Fibroblast of lung (primary cell): ENCODE data around the gene ITGBL1.

ENCODE experiments used
- CTCF ChIP-seq, 2 donors: IDR thresholded peaks in 1 of 2; conservative IDR thresholded peaks in 1 of 2; 1 replicate in 1 of 2; 2 replicates in 1 of 2; pipeline ENCODE4 v1.5.1; 2011 to 2012; ENCODE audit warnings: low read length in 2 of 2, control low read depth in 1 of 2, inconsistent platforms in 1 of 2, low read depth in 1 of 2, mild to moderate bottlenecking in 1 of 2
- EZH2 ChIP-seq: IDR thresholded peaks from 2 replicates; pipeline ENCODE4 v1.5.1; 2012; ENCODE audit warnings: low read length, control low read depth, mild to moderate bottlenecking; ENCODE audit errors: missing control alignments

- TF ChIP-seq CTCF (conservative IDR thresholded peaks at IDR 0.05 in 1 of 2, IDR thresholded peaks at IDR 0.05 in 1 of 2; ENCODE audit: low read depth in 1 of 2, low read length in 2 of 2) = no peak
- TF ChIP-seq EZH2 = no peak
These were observed 34.4 kb downstream of the ITGBL1 start for GRCh38 chr13:101486708-101487437.
